Activated T-cell treated with anti-CD3 and anti-CD28 coated beads for 4 hours (primary cell): ENCODE results near the gene TPRG1L.
"Not testable (repeated sequence)": the region's sequence is repeated elsewhere in the genome, so short reads cannot be mapped to it uniquely, and the experiment has no call there.

Experiments
- DNase-seq: peaks from one replicate; pipeline ENCODE4 v3.0.0-alpha.2; 2020

The TPRG1L gene

DNA sequence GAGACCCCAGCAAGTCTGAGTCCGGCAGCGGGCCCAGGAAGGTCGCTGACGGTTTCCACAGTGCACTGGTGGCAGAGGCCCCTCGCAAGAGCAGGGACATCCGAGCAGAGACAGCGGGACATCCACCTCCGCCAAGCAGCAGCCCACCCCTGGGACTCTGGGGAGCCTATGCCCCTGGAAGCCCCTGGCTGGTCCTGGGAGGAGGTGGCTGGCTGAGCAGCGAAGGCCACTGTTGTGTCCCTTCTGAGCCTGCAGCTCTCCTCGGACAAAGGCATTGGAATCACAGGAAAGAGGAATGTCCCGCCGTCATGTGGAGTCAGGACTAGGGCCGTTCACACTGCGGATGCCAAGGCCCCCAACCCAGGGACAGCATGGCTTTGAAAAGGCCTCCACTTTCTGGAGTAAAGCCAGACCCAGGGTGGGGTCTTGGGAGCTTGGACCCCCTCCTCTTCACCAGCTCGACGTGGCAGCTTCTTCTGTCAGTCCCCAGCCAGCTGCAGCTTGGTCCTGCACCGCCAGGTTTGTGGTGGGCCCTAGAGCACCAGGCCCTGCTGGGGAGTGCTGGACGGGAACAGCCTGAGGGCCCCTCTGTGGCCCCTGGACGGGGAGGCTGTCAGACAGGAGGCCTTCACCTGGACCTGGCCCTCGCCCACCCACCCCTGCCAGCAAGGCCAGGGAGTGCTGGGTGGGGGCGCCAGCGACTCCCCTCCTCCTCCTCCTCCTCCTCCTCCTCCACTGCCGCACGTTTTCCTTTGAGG, 14.9 kb upstream of the TPRG1L start:
- no peak for DNase-seq

DNA sequence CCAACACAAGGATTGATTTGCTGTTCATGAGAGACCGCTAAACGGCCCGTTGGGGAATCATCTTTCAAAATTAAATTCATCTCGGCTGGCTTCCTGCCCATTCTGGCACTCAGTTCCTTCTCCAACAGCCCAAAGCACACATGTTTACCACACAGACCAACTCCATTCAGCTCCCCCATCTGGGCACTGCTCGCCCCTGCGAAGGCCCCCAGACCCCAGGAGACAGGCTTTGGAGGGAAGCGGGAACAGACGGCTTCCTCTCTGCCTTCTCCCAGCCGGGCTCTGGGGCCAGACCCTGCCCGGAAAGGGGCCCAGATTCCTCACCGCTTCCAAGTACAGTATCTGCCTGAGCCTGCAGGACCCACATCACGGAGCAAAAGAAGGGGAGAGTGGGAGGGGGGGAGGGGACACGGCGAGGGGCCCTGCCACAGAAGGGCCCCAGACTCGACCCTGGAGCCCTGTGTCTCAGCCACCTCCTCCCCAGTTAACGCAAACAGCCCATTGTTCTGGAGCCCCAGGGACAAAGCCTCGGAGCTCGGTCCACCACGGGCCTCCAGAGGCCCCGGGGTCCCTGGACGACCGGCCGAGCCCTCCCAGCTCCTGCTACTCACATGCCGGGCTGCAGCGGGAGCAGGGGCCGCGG, 14.2 kb upstream of the TPRG1L start:
- DNase-seq, result no peak

DNA sequence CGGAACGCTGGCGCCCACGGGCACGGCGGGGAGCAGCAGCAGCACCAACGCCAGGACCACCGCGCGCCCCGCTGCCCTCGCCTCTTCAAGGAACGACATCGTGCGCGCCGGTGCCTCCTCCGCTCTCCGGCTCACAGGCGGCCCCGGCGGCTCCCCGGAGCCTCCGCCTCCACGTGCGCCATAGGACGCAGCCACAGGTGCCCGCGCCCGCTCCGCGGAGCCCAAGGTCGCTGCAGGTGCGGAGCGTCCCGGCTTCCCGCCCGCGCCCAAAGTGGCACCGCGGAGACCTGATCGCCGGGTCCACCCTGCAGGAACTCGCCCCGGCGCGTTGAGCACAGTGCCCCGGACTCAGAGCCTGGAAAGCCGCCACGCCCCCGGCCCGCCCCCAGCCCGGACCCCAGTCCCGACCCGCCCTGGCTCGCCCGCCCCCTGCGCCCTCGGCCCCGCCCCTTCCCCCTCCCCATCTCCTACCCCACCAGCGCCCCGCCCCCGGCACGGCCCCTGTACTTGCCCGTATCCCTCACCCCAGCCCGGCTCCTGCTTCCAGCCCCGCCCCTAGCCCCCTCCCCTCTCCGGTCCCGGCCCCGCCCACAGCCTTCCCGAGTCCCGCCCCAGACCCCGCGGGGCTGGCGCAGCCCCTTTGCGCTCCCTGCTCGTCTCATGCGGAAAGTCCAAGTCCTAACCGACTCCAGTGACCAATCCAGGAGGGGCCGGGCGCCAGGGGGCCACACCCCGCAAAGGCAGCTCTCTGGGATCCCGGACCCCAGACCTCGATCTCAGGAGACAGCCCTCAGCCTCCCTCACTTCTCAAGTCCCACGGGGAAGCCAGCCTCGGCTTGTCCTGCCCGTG, 13.4 kb upstream of the TPRG1L start, which contains the start of gene MEGF6:
Gene MEGF6 (minus strand): TSS at position 339 of the 850 bp plus-strand sequence. CDS start 240 bp downstream, at position 99.
- peak; percentile 59 for DNase-seq

DNA sequence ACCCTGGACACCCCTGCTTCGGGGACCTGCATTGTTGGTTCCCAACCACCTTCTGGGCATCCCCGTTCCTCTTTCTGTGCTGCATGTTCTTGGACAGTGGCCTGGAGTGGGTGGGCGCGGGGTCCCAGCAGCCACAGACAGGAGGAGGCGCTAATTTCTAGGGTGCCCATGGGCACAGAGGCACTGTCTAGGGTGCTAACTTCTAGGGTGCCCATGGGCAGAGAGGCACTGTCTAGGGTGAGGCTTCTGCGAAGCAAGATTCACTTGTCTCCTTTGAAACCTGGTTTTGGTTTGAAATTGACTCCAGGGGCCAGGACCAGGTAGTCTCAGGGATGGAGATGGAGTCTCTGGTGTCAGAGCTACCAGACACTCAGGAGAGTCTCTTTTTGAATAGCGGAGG, 12.7 kb upstream of the TPRG1L start:
- DNase-seq, result no peak

DNA sequence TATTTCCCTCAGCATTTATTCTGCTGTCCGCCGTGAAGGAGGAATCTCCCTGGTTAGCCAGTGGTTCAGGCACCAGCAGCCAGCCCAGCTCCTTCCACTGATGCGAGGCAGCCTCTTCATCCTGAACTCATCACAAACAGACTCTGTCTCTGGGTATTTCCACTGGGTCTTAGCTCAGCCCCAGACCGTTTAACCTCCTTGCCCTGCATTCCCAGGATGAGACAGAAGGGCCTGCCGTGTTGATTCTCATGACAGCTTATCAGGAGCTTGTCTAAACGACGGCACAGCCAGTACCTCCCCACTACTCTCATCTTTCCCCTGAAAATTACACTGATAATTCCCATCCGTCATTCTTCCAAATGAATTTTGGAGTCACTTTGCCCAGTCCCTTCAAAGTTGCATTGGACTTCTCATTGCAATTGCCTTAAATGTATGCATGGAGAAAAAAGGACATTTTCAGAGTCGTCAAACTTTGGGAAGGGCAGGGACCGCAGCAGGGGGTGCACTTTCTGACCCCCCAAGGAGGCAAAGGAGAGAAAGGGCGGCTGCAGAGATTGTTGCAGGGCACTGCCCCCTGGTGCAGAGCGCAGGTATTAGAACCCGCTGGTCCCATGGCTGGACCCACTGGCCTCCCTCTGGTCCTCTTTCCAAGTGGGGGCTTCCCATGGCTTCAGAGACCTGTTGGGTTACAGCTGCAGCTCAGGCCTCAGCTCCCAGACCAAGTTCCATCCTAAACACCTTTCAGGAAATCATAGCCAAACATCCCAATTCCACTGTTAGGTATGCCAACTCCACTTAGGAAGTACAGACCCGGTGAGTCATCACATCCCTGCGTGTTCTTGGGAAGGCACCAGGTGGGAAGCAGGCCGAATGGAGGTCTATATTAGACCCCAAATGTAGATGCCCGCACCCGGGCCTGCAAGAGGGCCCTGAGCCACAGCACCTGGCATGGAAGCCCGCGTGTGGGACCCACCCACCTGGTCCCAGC, 9.8 kb upstream of the TPRG1L start:
- no peak for DNase-seq

DNA sequence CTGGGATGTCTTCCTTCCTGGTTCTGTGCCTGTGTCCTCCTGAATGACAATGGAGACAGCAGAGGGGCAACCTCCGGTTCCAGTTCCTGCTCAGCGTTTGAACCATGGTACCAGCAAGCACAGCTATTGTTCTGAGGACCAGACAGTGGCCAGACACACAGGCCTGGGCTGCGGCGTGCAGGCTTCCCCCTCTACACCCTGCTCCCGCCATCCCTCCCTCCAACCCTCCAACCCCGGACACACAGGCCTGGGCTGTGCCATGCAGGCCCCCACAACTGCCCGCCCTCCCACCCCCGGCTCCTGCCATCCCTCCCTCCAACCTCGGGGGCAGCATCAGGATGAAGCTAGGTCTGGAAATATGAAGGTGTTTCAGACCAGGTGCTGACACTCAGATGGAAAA, 8.0 kb upstream of the TPRG1L start:
- DNase-seq, result no peak

DNA sequence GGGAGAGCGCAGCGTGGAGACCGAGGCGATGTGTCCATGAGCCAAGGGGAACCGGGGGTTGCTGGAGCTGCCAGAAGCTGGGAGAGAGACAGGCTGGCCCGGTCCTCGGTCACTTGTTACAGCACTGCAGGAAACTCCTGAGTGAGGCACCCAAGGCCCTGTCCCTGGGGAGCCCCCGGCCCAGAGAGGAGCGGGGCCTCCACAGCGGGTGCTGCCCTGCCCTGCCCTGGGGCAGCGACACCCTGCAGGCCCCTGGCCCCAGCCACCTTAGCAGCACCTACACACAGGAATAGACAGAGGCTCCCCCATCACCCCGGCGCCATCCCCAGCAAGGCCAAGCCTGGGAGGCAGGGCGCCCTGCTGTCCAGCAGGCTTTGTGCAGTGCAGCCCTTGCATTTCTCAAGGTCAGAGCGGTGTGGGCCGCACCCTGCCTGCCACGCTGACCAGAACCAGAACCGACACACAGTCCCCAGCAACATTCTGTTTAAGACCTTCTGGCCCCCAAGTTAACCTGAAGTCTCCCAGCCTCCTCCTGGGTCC, 6.9 kb upstream of the TPRG1L start:
- DNase-seq, result no peak

DNA sequence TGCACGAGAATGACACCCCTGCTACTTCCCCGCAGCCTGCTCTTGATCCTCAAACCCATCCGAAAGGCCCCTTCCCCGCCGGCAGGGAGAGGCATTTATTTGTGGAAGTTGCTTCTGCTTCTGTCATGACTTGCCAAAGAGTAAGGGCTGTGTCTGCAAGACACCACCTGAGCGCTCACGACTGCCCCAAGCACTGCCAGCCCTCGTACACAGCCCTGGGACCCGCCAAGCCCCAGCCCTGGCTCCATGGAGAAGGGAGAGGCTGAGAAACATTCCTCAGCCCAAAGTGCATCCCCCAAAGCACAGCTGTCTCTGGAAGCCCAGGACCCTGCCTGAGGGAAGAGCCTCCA, 6.3 kb upstream of the TPRG1L start:
- DNase-seq, result no peak

DNA sequence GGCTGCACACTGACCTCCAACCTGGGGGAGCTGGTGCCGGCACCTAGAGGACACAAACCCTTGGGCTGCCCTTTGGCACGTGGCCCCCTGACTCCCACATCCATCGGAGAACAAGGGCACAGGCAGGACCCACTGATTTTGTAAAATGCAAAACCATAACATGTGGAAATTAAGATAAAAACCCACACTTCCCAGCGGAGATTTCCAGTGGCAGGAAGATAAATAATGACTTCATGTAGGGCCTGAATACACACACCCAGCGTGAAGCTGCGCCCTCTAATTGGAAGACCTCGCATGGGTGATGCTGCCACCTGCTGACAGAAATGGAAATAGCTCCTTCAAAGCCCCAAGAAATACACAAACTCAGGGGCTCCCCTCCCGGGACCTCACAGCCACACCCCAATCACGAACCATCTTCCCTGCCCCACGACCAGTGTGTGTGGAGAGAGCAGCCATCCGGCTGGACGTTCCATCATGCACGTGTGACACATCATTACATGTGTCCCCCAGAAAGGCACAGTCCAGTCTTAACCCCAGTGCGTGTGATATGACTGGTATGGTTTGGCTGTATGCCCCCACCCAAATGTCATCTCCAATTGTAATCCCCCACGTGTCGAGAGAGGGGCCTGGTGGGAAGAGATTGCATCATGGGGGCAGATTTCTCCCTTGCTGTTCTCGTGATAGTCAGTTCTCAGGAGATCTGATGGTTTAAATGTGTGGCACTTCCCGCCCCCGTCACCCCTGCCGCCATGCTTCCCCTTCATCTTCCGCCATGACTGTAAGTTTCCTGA, 5.7 kb upstream of the TPRG1L start:
- DNase-seq, result peak; percentile 74

DNA sequence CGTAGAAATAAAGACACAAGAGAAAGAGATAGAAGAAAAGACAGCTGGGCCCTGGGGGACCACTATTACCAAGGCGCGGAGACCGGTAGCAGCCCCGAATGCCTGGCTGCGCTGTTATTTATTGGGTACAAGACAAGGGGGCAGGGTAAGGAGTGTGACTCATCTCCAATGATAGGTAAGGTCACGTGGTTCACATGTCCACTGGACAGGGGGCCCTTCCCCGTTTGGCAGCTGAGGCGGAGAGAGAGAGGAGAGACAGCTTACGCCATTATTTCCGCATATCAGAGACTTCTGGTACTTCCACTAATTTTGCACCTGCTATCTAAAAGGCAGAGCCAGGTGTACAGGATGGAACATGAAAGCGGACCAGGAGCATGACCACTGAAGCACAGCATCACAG, 4.1 kb upstream of the TPRG1L start:
- DNase-seq, result no peak

DNA sequence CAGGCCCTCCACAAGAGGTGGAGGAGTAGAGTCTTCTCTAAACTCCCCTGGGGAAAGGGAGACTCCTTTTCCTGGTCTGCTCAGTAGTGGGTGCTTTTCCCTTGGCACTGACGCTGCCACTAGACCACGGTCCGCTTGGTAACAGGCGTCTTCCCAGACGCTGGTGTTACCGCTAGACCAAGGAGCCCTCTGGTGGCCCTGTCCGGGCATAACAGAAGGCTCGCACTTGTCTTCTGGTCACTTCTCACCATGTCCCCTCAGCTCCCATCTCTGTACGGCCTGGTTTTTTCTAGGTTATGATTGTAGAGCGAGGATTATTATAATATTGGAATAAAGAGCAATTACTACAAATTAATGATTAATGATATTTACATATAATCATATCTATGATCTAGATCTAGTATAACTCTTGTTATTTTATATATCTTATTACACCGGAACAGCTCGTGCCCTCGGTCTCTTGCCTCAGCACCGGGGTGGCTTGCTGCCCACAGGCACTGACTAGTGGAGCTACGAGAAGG, 3.6 kb upstream of the TPRG1L start:
- not testable (repeated sequence) for DNase-seq

DNA sequence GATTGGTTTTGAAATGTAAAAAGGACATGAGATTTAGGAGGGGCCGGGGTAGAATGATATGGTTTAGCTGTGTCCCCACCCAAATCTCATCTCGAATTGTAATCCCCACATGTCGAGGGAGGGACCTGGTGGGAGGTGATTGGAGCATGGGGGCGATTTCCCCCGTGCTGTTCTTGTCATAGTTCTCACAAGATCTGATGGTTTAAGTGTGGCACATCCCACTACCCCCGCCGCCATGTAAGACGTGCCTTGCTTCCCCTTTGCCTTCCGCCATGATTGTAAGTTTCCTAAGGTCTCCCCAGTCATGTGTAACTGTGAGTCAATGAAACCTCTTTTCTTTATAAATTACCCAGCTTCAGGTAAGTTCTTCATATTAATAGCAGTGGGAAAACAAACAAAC, 2.7 kb upstream of the TPRG1L start:
- DNase-seq, result not testable (repeated sequence)

DNA sequence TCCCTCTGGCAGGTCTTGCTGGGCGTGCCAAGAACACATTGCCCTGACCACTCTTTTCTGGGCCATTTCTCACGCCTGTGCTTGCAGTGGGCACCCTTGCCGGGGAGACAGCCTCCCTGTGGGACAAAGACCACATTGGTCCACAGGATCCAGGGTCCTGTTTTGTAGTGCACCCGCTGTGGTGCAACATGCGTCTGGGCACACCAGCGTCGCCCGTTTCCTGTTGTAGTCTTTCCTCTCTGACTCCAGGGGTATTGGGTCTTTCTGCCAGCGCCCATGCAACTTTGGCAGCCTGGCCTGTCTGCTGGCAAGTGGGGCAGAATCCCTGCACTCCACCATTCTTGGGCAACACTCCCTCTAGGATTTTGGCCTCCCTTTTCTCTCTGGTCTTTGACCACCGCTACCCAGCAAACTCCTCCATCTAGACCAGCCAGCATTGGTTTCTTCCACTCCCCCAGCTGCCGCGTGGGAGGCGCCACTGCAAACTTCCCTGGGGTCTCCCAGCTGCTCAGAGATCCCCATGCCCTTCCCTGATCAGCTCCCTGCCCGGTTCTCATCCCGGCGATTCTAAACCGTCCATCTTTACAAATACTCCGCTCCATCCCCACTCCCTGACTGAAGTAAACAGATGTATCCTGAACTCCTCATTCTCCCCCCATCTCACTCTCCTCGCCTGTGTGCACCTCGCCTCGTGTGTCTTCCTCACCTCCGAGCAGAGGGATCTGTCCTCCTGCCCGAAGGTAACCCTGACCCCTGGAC, 1.2 kb upstream of the TPRG1L start:
- no peak for DNase-seq

DNA sequence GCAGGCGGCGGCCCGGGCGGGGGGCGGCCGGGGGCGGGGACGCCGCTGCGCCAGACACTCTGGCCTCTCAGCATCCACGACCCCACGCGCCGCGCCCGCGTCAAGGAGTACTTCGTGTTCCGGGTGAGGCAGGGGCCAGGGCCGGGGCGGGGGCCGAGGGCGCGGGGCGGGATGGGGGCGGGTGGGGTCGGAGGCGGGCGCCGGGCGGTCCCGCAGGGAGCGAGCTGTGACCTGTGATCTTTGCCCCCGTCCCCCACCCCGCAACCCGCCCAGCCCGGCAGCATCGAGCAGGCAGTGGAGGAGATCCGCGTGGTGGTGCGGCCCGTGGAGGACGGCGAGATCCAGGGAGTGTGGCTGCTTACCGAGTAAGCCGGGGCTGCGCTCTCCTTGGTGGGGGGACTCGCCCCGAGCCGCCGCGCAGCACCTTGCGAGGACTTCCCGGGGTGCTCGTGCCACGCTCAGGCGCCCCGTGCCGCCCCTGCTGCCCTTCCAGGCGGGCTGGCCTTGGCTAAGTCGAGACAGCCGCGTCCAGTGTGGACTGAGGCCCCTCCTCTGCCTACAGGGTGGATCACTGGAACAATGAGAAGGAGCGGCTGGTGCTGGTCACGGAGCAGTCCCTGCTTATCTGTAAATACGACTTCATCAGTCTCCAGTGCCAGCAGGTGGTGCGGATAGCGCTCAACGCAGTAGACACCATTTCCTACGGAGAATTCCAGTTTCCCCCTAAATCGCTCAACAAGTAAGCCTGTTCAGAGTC, 514 bp downstream of the TPRG1L start:
- DNase-seq, result no peak

DNA sequence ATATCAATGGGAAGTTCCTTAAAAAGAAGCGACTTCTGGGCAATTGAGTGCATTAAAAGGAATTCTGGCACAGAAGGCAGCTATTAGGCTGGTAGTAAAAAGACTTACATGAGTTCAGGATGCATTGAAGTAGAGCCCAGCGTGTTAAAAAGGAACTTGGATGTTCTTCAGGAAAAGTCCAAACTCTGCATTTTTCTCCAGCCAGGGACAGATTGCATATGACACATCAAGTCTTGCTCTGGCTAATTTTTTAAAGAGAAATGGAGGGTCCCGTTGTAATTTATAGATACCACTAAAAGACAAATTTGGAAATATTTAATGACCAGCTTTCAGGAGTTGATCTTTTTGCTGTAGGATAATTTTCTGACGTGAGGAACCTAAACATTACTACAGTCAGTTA, 1.2 kb downstream of the TPRG1L start:
- no peak for DNase-seq

DNA sequence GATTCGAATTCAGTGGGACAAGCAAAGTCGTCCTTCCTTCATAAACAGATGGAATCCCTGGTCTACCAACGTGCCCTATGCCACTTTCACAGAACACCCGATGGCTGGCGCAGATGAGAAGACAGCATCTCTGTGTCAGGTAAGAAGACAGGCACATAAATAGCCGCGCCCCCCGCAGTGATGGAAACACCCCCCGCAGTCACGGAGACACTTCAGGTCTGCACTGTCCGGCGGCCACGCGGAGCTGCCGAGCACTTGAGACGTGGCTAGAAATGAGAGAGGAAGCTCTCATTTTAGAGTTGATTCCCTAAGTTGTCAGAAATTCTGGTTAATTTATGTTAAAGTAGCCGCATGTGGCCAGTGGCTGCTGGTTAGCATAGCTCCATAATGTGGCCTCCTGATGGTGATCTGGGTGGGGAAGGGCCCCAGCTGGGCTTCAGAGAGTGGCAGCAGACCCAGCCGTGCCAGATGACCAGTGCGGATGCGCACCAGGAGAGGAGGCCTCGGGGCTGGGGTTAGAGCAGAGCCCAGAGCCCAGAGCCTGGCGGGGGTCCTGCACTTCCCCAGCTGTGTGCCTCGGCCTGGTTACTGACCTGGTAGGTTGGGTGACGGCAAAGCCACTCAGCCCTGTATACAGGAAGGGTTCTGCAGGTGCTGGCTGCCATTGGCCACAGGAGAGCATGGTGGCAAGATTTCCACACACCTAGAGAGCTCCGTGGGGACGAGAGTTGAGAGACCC, 2.9 kb downstream of the TPRG1L start:
- DNase-seq, result no peak

DNA sequence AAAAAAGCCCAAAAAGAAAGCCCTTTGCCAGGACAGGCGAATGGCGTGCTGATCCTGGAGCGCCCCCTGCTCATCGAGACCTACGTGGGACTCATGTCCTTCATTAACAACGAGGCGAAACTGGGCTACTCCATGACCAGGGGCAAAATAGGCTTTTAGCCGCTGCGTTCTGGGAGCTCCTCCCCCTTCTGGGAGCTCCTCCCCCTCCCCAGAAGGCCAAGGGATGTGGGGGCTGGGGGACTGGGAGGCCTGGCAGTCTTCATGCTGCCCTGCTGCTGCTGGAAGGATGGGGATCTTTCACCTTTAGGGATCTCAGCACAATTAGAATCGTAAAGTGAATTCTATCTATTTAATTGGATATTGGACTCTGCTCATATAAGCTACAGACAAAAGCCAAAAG, 3.6 kb downstream of the TPRG1L start:
- no peak for DNase-seq

DNA sequence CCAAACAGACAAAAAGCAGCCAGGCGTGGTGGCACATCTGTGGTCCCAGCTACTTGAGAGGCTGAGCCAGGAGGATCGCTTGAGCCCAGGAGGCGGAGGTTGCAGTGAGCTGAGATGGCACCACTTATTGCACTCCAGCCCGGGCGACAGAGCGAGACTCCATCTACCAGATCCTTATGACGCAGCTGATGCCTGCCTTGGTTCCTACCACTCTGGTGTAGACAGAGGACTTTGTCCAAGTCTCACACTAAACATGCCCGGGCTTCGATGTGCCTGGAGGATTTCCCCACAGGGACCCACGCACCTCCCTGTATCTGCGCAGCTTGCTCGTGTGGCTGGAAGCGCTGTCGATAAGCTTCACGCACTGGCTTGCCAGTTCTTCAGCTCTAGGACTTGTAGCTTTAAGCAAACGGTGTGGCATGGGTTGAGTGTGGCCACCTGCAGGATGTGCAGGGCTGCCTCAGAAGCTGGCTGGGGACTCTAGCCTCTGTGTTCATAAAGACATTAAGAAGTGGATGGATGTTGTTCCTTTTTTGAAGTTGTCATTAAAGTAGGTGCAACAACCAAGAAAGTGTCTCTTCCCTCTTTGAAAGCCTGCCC, 4.8 kb downstream of the TPRG1L start:
- DNase-seq, result no peak
